ENCODE data around the gene C6orf141.

DNA sequence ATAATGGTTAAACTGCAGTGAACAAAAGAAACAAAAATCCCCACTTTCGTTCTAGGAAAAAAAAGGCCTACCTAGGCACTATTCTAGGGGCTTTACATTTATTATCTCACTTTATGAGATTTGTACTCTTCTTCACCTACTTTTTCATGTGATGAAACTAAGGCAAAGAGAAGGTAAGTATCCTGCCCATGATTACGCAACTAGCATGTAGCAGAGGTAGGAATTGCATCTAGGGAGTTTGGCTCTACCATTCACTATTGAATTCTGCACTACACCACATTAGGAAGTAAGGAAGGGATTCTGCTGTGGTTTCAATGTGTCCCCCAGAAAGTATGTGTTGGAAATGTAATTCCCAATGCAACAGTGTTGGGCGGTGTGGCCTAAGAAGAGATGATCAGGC is 11.4 kb upstream of the C6orf141 start:
- TF ChIP-seq NFIB (CRISPR knock-in tag; IDR thresholded peaks at IDR 0.05; ENCODE audit: borderline replicate concordance) (no peak), MYNN (CRISPR knock-in tag; IDR thresholded peaks at IDR 0.05; ENCODE audit: low read depth) (no peak), SNAPC2 (CRISPR knock-in tag; IDR thresholded peaks at IDR 0.05) (no peak), TARDBP (CRISPR knock-in tag; IDR thresholded peaks at IDR 0.05) (no peak), EZH2 (conservative IDR thresholded peaks at IDR 0.05; ENCODE audit: low read depth, low read length) (no peak), CCAR2 (optimal IDR thresholded peaks at IDR 0.05; ENCODE audit: low read depth, low read length) (no peak), CENPX (CRISPR knock-in tag; IDR thresholded peaks at IDR 0.05) (no peak), GLI4 (CRISPR knock-in tag; IDR thresholded peaks at IDR 0.05; ENCODE audit: borderline replicate concordance) (no peak), SMARCE1 (IDR thresholded peaks at IDR 0.05; ENCODE audit: borderline replicate concordance) (no peak)
- TF ChIP-seq, protein P1, sequence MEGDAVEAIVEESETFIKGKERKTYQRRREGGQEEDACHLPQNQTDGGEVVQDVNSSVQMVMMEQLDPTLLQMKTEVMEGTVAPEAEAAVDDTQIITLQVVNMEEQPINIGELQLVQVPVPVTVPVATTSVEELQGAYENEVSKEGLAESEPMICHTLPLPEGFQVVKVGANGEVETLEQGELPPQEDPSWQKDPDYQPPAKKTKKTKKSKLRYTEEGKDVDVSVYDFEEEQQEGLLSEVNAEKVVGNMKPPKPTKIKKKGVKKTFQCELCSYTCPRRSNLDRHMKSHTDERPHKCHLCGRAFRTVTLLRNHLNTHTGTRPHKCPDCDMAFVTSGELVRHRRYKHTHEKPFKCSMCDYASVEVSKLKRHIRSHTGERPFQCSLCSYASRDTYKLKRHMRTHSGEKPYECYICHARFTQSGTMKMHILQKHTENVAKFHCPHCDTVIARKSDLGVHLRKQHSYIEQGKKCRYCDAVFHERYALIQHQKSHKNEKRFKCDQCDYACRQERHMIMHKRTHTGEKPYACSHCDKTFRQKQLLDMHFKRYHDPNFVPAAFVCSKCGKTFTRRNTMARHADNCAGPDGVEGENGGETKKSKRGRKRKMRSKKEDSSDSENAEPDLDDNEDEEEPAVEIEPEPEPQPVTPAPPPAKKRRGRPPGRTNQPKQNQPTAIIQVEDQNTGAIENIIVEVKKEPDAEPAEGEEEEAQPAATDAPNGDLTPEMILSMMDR (CRISPR knock-in tag; IDR thresholded peaks at IDR 0.05): no peak
- TF ChIP-seq, protein P2, sequence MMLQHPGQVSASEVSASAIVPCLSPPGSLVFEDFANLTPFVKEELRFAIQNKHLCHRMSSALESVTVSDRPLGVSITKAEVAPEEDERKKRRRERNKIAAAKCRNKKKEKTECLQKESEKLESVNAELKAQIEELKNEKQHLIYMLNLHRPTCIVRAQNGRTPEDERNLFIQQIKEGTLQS (CRISPR knock-in tag; IDR thresholded peaks at IDR 0.05): no peak

All from HepG2 (cell line).